Ascending aorta (tissue), 2 donors: ENCODE data around the gene APBB2. TPM values are rescaled to one million over a fixed set of nuclear protein-coding genes. Genes with fewer than 3 reads are reported as not detected.

ENCODE experiments used
- DNase-seq, 2 donors: peaks; one replicate each; pipeline ENCODE4 v3.0.0-alpha.2; 2019; ENCODE audit warnings: low spot score in 2 of 2
- H3K27ac ChIP-seq, 2 donors: fragments of 200-600 bp; sonication (generic); one replicate each; pipeline ENCODE4 v1.5.1; 2016 to 2017; ENCODE audit warnings: mild to moderate bottlenecking in 1 of 2
- H3K27me3 ChIP-seq: fragments of 200-600 bp; sonication (generic); one replicate; pipeline ENCODE4 v1.5.1; 2017
- H3K36me3 ChIP-seq, 2 donors: fragments of 200-600 bp; sonication (generic); one replicate each; pipeline ENCODE4 v1.5.1; 2016
- H3K4me1 ChIP-seq, 2 donors: fragments of 200-600 bp; sonication (generic); one replicate each; pipeline ENCODE4 v1.5.1; 2016 to 2017; ENCODE audit warnings: mild to moderate bottlenecking in 1 of 2
- H3K4me3 ChIP-seq, 2 donors: fragments of 200-600 bp; sonication (generic); one replicate each; pipeline ENCODE4 v1.5.1; 2016 to 2017; ENCODE audit warnings: mild to moderate bottlenecking in 1 of 2
- H3K9me3 ChIP-seq, 2 donors: fragments of 200-600 bp; sonication (generic); one replicate each; pipeline ENCODE4 v1.5.1; 2016
- intact Hi-C: fragments of 100-400 bp; cut with DNase I; formaldehyde crosslinking; loops from one replicate; pipeline ENCODE4 v1.15.1; 2023
- total RNA-seq: library from RNA; depleted of rRNA; stranded (reverse); fragments of >200 nt; gene quantifications from one replicate; pipeline ENCODE4 v1.1.0, GENCODE V29; 2016
- TF ChIP-seq, protein P1 (sequence below), 3 experiments: fragments of 200-600 bp in 2 of 3; fragments of 450-650 bp in 1 of 3; sonication (generic) in 2 of 3; IDR thresholded peaks; one replicate each; pipeline ENCODE4 v1.5.1; 2016 to 2019; ENCODE audit warnings: antibody characterized with exemption in 3 of 3, mild to moderate bottlenecking in 1 of 3, moderate library complexity in 1 of 3

Gene APBB2
- total RNA-seq, 1 donor from 2014 or later, result 51.4 TPM

DNA sequence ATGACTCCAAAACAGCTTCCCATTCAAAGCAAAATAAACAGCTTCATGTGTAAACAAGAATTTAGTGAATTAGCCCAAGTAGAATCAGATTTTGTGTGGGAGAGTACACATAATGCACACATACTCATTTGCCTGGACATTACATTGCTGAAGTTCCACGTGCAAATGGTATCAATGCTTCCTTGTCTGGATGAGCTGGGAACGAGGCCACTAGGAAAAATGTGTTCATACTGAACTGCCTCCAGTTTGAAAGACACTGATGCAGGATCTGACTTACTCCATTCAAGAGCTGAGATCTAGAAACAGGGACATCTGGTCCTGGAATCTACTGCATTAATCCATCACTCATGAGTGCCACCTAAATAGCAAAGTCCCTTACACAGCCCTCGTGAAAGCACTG lies 228.0 kb downstream of the APBB2 start:
- Histone ChIP-seq H3K27ac (no peak overlapping the region), H3K27me3 (no peaks in the 10 kb centered on the region), H3K4me3 (no peak overlapping the region), H3K9me3 (no peaks in the 10 kb centered on the region), H3K36me3 (no peaks in the 10 kb centered on the region), H3K4me1 (peaks cover 0 to 2% of the 10 kb centered on the region in 2 donors)
- no peak for DNase-seq
- TF ChIP-seq, protein P1, sequence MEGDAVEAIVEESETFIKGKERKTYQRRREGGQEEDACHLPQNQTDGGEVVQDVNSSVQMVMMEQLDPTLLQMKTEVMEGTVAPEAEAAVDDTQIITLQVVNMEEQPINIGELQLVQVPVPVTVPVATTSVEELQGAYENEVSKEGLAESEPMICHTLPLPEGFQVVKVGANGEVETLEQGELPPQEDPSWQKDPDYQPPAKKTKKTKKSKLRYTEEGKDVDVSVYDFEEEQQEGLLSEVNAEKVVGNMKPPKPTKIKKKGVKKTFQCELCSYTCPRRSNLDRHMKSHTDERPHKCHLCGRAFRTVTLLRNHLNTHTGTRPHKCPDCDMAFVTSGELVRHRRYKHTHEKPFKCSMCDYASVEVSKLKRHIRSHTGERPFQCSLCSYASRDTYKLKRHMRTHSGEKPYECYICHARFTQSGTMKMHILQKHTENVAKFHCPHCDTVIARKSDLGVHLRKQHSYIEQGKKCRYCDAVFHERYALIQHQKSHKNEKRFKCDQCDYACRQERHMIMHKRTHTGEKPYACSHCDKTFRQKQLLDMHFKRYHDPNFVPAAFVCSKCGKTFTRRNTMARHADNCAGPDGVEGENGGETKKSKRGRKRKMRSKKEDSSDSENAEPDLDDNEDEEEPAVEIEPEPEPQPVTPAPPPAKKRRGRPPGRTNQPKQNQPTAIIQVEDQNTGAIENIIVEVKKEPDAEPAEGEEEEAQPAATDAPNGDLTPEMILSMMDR (IDR thresholded peaks at IDR 0.05), result no peak
- intact Hi-C loops, result no loop called here

DNA sequence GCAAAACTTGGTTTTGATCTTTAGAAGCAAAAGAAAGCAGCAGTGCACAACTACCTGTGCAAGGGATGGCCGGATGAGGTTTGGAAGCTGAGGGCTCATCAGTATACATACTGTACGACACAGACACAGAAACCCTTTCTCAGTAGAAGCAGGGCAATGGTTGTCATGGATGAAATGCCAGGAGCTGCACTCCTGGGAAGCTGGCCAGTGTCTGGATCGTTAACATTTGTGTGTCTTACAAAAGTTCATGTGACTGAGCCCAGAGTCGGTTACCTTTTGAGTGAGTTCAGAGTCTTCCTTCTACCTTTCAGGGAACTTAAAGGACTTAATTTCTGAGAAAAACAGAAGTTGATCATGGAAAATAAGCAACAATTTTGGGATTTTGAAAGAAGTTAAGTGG lies 230.3 kb downstream of the APBB2 start:
- H3K27ac ChIP-seq, result no peak overlapping the region
- no peak overlapping the region for H3K4me3 ChIP-seq
- DNase-seq, result no peak
- H3K4me1 ChIP-seq, result no peaks in the 10 kb centered on the region
- H3K27me3 ChIP-seq, result no peaks in the 10 kb centered on the region
- intact Hi-C loops, result no loop called here
- TF ChIP-seq, protein P1 (IDR thresholded peaks at IDR 0.05), result no peak
- H3K9me3 ChIP-seq, result no peaks in the 10 kb centered on the region
- no peaks in the 10 kb centered on the region for H3K36me3 ChIP-seq

DNA sequence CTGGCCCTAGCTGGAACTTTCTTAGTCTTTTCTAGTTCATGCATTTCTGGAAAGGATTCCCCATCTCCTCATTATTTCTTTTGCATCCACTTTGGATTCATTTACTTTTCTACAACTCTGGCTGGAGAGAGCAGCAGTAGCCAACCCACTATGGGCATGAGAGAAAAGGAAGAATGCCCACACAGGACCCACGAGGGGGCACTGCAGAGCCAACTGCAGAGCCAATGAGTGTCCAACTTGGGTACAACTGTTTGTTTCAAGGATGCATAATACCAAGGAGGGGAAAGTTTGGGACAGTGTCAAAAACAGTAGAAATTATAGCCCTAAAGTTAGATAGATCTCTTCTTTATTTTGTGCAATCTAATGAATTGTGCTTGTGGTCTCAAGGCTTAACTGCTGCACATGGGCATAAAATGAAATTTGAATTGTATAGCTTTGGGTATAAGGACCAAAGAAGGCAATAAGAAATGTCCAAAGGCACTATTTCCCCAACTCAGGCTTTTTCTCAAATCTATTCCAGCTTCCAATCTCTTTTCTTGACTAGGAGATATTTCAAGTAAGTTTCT lies 233.9 kb downstream of the APBB2 start:
- TF ChIP-seq, protein P1 (IDR thresholded peaks at IDR 0.05), result peak in 2 of 3 experiments; percentile 32 to 50
- no peaks in the 10 kb centered on the region for H3K36me3 ChIP-seq
- no peak for DNase-seq
- H3K4me1 ChIP-seq, result no peaks in the 10 kb centered on the region
- no peak overlapping the region for H3K4me3 ChIP-seq
- intact Hi-C loops, result no loop called here
- no peaks in the 10 kb centered on the region for H3K27me3 ChIP-seq
- no peak overlapping the region for H3K27ac ChIP-seq
- H3K9me3 ChIP-seq, result no peaks in the 10 kb centered on the region

DNA sequence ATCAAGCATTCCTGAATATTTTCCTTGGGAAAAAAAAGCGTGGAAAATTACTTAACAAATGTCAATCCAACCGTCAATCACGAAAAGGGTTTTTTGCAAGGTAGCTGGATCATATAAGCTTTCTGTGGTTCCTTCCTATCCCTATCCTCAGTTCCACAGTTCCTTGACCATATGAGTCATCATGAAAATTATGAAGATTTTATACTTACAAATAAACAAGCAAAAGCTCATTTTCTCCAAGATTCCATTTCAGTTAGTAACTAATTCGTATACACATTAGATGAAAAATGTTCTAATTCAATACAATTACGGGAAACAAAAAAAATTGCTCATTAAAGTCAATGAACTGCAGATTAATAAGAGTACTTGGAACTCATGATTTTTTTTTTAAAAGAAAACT lies 235.8 kb downstream of the APBB2 start:
- no peak overlapping the region for H3K27ac ChIP-seq
- intact Hi-C loops, result no loop called here

DNA sequence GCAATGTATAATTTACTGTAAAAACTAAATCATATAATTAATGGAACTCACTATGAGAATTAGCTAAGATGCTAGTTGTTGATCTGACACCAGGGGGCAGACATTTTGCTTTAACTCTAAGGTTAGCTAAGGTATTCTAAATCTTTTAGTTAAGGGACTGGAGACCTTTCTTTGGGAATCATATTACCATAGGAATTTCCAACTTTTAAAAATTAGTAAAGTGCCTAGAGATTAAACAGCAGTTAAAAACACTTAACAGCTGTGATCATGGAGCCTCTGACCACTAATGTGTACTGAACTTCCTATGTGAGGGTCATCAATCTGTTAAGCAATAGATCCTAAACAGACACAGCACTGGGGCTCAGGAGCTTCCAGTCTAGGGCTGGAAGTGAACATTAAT lies 238.0 kb downstream of the APBB2 start:
- no peak for DNase-seq
- intact Hi-C loops, result loop anchor here (1.0 kb wide), 1 partner anchor 238 kb away; the partner anchor contains the start of gene APBB2
- no peak overlapping the region for H3K4me3 ChIP-seq
- H3K36me3 ChIP-seq, result no peaks in the 10 kb centered on the region
- no peaks in the 10 kb centered on the region for H3K27me3 ChIP-seq
- TF ChIP-seq, protein P1 (IDR thresholded peaks at IDR 0.05), result peak; percentile 50 to 79 (median 53)
- no peaks in the 10 kb centered on the region for H3K9me3 ChIP-seq
- no peaks in the 10 kb centered on the region for H3K4me1 ChIP-seq
- H3K27ac ChIP-seq, result no peak overlapping the region

More for the DNA sequence above, 235.8 kb downstream of the APBB2 start:
- H3K9me3 ChIP-seq, result no peaks in the 10 kb centered on the region
- H3K4me3 ChIP-seq, result no peak overlapping the region
- no peak for DNase-seq
- no peaks in the 10 kb centered on the region for H3K4me1 ChIP-seq
- no peaks in the 10 kb centered on the region for H3K36me3 ChIP-seq
- no peaks in the 10 kb centered on the region for H3K27me3 ChIP-seq
- TF ChIP-seq, protein P1 (IDR thresholded peaks at IDR 0.05), result no peak

DNA sequence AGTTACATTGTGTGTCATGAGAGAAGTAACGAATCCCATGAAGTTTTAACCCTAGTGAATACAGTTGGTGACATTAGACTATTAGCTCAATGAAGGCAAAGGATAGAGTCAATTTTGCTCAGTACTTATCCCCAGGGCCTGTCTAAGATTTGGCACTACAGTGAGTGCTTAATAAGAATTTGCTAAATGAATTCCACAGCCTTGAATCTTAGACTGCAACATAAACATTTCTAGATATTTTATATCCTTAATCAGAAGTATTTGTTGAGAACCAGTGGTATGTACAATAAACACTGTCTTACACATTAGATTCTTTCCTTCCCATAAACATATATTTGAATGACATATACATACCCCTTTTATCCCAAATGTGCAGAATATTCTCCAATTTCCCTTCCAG lies 241.6 kb downstream of the APBB2 start:
- no peak overlapping the region for H3K4me3 ChIP-seq
- no peak overlapping the region for H3K27ac ChIP-seq
- DNase-seq, result no peak
- TF ChIP-seq, protein P1 (IDR thresholded peaks at IDR 0.05), result no peak
- no peaks in the 10 kb centered on the region for H3K9me3 ChIP-seq
- intact Hi-C loops, result no loop called here
- H3K4me1 ChIP-seq, result peaks cover 0 to under 1% of the 10 kb centered on the region in 2 donors
- no peaks in the 10 kb centered on the region for H3K27me3 ChIP-seq
- no peaks in the 10 kb centered on the region for H3K36me3 ChIP-seq
